UCSD-AML1 (cell line): ENCODE measurements around the gene C4B.

Source experiments
- DNase-seq: peaks from one replicate; lab custom pipeline; 2025; ENCODE audit not compliant: unreplicated experiment; lab: John Stamatoyannopoulos, UW

Gene C4B

GRCh38 chr6:32081168-32081990, 66.8 kb downstream of the C4B start:
- peak; percentile 71 for DNase-seq

- no peak for DNase-seq
Measured at GRCh38 chr6:32082478-32082877, 67.9 kb downstream of the C4B start.

GRCh38 chr6:32082935-32083334, 68.3 kb downstream of the C4B start:
- DNase-seq, result no peak

- DNase-seq, result no peak
Measured at GRCh38 chr6:32083812-32084768, 69.5 kb downstream of the C4B start.

GRCh38 chr6:32084780-32085179, 70.2 kb downstream of the C4B start:
- no peak for DNase-seq
